CD4-positive, CD25-positive, alpha-beta regulatory T cell (primary cell): ENCODE data around the gene CCDC6. TPM values are rescaled to one million over a fixed set of nuclear protein-coding genes. Genes with fewer than 3 reads are reported as not detected.

ENCODE experiments used
- ATAC-seq, 2 donors: fragments of 150-1000 bp; cut with Tn5 transposase; one replicate each; pipeline ENCODE4 v1.10.0; 2021; ENCODE audit warnings: low read depth in 2 of 2, moderate number of reproducible peaks in 2 of 2, moderate library complexity in 1 of 2
- DNase-seq, 3 donors: peaks; one replicate each; pipeline versions ENCODE4 v3.0.0 to v3.0.0-alpha.2; 2012 to 2022; ENCODE audit warnings: mixed read lengths in 1 of 3
- H3K27ac ChIP-seq: one replicate; pipeline ENCODE4 v1.7.0; 2013; ENCODE audit warnings: mild to moderate bottlenecking, low read length; ENCODE audit not compliant: insufficient read depth, poor library complexity, severe bottlenecking
- H3K27me3 ChIP-seq: one replicate; pipeline ENCODE4 v1.7.0; 2013; ENCODE audit warnings: low read length; ENCODE audit not compliant: control insufficient read depth, insufficient read depth
- H3K36me3 ChIP-seq: one replicate; pipeline ENCODE4 v1.7.0; 2013; ENCODE audit warnings: mild to moderate bottlenecking, low read length, moderate library complexity; ENCODE audit not compliant: control insufficient read depth, insufficient read depth
- H3K4me1 ChIP-seq: 2 replicates; pipeline ENCODE4 v1.7.0; 2013; ENCODE audit warnings: mild to moderate bottlenecking, low read length; ENCODE audit not compliant: insufficient read depth, control insufficient read depth, poor library complexity, severe bottlenecking
- H3K4me3 ChIP-seq: one replicate; pipeline ENCODE4 v1.7.0; 2013; ENCODE audit warnings: low read depth, mild to moderate bottlenecking, low read length, moderate library complexity
- H3K9me3 ChIP-seq, 2 experiments: 1 replicate in 1 of 2; 2 replicates in 1 of 2; pipeline ENCODE4 v1.7.0; 2013; ENCODE audit warnings: low read length in 2 of 2, mild to moderate bottlenecking in 1 of 2, moderate library complexity in 1 of 2; ENCODE audit not compliant: control insufficient read depth in 2 of 2
- H3K27ac Mint-ChIP-seq, 3 donors: one replicate each; pipeline ENCODE4 v1.8.0; 2020 to 2022; ENCODE audit warnings: mild to moderate bottlenecking in 3 of 3, mixed read lengths in 3 of 3, moderate library complexity in 2 of 3
- H3K27me3 Mint-ChIP-seq: one replicate; pipeline ENCODE4 v1.8.0; 2022; ENCODE audit warnings: mild to moderate bottlenecking, mixed read lengths
- H3K36me3 Mint-ChIP-seq: one replicate; pipeline ENCODE4 v1.8.0; 2020; ENCODE audit warnings: mixed read lengths
- H3K4me1 Mint-ChIP-seq, 4 donors: one replicate each; pipeline ENCODE4 v1.8.0; 2020 to 2022; ENCODE audit warnings: mixed read lengths in 4 of 4, mild to moderate bottlenecking in 1 of 4
- H3K4me3 Mint-ChIP-seq, 4 donors: one replicate each; pipeline ENCODE4 v1.8.0; 2020 to 2022; ENCODE audit warnings: mild to moderate bottlenecking in 4 of 4, mixed read lengths in 4 of 4, moderate library complexity in 3 of 4
- H3K9me3 Mint-ChIP-seq, 7 donors: one replicate each; pipeline ENCODE4 v1.8.0; 2020 to 2022; ENCODE audit warnings: mixed read lengths in 7 of 7, mild to moderate bottlenecking in 3 of 7, moderate library complexity in 2 of 7
- polyA plus RNA-seq, 4 donors: library from polyadenylated mRNA; unstranded; fragments of 300-500 nt; fragmentation: Illumina TruSeq; gene quantifications; one replicate each; pipeline ENCODE4 v1.2.3, GENCODE V29; 2021
- total RNA-seq: library from RNA; stranded (reverse); gene quantifications from one replicate; pipeline ENCODE4 v1.2.3, GENCODE V29; 2022

CCDC6 gene
- total and polyA plus RNA-seq, 5 donors from 2014 or later, result 4.4 to 24.8 (median 5.0) TPM

DNA sequence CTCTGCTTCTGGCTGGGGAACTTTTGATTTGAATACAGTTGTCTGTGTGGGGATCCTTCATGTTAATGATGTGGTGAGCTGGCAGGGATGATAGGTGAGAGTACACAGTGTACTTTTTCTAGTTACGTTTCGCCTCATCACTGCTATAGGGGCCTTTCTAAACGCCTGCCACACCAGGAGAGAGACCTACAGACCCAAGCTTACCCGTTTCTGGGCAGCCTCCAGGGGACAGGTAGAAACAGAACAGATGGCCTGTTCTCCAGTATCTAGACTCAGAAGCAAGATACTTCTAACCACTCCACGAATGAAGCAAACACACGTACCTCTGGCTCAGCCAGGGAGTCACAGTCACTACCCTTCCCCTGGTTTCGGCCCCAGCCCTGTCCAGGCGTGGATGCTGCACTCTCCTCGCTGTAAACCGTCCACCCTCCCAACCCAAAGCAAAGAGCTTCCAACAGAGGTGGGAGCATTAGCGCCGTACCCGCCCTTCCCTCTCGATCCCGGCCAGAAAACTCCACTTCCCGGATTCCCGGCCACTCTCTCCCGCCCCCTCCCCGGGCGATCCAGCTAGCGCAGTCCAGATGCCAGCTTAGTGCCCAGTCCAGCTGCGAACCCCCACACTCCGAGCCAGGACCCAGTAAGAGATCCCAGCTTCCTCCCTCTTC is 1.2 kb downstream of the CCDC6 start:
- Mint-ChIP-seq H3K4me1 (peaks cover 53 to 72% (median 62%) of the 10 kb centered on the region in 4 donors), H3K27me3 (no peaks in the 10 kb centered on the region), H3K4me3 (peak overlapping the region; percentile 93 to 98 (median 96)), H3K9me3 (no peaks in the 10 kb centered on the region), H3K36me3 (peaks cover 1% of the 10 kb centered on the region), H3K27ac (peak overlapping the region; percentile 88 to 89 (median 89))
- Histone ChIP-seq H3K9me3 (no peaks in the 10 kb centered on the region), H3K4me1 (peaks cover 53% of the 10 kb centered on the region), H3K27ac (peak overlapping the region; percentile 83), H3K27me3 (no peaks in the 10 kb centered on the region), H3K36me3 (peaks cover 8% of the 10 kb centered on the region), H3K4me3 (peak overlapping the region; percentile 72)
- no peak for ATAC-seq
- peak in 2 of 3 donors; percentile 29 to 55 for DNase-seq

- H3K4me3 ChIP-seq, result peak overlapping the region; percentile 72
- peak in 1 of 3 donors; percentile 14 for DNase-seq
- ATAC-seq, result no peak
- H3K4me3 Mint-ChIP-seq, result peak overlapping the region; percentile 93 to 98 (median 96)
- H3K27me3 ChIP-seq, result no peaks in the 10 kb centered on the region
- peak overlapping the region; percentile 88 to 99 (median 89) for H3K27ac Mint-ChIP-seq
- peaks cover 55% of the 10 kb centered on the region for H3K4me1 ChIP-seq
- H3K4me1 Mint-ChIP-seq, result peaks cover 59 to 78% (median 68%) of the 10 kb centered on the region in 4 donors
- no peaks in the 10 kb centered on the region for H3K9me3 Mint-ChIP-seq
- peaks cover 7% of the 10 kb centered on the region for H3K36me3 Mint-ChIP-seq
- H3K9me3 ChIP-seq, result no peaks in the 10 kb centered on the region
- no peaks in the 10 kb centered on the region for H3K27me3 Mint-ChIP-seq
- H3K27ac ChIP-seq, result peak overlapping the region; percentile 7
- H3K36me3 ChIP-seq, result peaks cover 8% of the 10 kb centered on the region
These were observed 1.8 kb downstream of the CCDC6 start for GRCh38 chr10:59904426-59905065.

DNA sequence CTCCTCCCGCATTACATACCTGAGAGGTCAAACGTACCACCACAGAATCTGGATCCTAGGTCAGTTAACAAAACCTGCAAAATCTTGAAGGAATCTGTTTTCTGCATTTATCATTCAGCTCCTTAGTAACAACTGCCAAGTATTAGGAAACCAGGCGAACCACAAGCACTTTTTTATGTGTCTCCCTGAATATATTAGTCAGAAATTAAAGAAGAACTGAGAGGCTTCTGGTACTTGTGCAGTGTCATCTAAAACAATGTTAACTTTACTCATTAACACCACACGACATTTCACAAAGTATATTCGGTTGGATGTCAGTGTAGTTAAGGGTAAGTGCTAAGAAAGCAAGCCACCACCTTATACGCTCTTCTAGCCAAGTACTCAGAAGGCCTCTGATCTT is 2.5 kb downstream of the CCDC6 start:
- Histone ChIP-seq H3K27ac (no peak overlapping the region), H3K4me3 (peak overlapping the region; percentile 72), H3K4me1 (peaks cover 54% of the 10 kb centered on the region), H3K27me3 (no peaks in the 10 kb centered on the region), H3K36me3 (peaks cover 8% of the 10 kb centered on the region), H3K9me3 (no peaks in the 10 kb centered on the region)
- H3K9me3 Mint-ChIP-seq, result no peaks in the 10 kb centered on the region
- DNase-seq (no peak), ATAC-seq (no peak)
- H3K4me1 Mint-ChIP-seq, result peaks cover 58 to 83% (median 73%) of the 10 kb centered on the region in 4 donors
- H3K27me3 Mint-ChIP-seq, result no peaks in the 10 kb centered on the region
- peaks cover 7% of the 10 kb centered on the region for H3K36me3 Mint-ChIP-seq
- peak overlapping the region; percentile 93 to 98 (median 96) for H3K4me3 Mint-ChIP-seq
- peak overlapping the region in 1 of 3 donors; percentile 9 for H3K27ac Mint-ChIP-seq

GRCh38 chr10:59902016-59902415 is 4.3 kb downstream of the CCDC6 start:
- no peaks in the 10 kb centered on the region for H3K9me3 Mint-ChIP-seq
- no peak for ATAC-seq
- H3K4me3 Mint-ChIP-seq, result peak overlapping the region in 1 of 4 donors; percentile 11
- Histone ChIP-seq H3K9me3 (no peaks in the 10 kb centered on the region), H3K4me1 (peaks cover 36% of the 10 kb centered on the region), H3K4me3 (no peak overlapping the region), H3K36me3 (peaks cover 8% of the 10 kb centered on the region), H3K27ac (no peak overlapping the region), H3K27me3 (no peaks in the 10 kb centered on the region)
- peaks cover 7% of the 10 kb centered on the region for H3K36me3 Mint-ChIP-seq
- peaks cover 43 to 80% (median 70%) of the 10 kb centered on the region in 4 donors for H3K4me1 Mint-ChIP-seq
- peak overlapping the region; percentile 1 to 22 (median 6) for H3K27ac Mint-ChIP-seq
- no peak for DNase-seq
- H3K27me3 Mint-ChIP-seq, result no peaks in the 10 kb centered on the region

DNA sequence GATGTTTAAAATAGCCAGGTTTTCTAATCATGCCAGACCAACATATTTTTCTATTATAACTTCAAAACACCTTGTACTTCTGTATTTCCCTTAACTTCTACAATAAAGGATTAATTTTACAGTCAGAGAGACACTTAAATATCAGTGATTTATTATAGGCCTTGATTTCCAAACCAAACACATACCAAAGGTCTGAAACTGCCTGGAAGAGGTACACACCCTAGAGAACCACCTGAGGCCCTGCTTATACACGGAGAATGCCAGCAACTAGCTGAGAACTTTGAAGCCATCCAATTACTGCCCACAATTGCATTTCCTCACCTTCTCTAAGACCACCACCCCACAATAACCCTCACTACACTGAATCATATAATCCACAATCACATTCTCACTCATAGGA is 4.9 kb downstream of the CCDC6 start:
- peaks cover 8% of the 10 kb centered on the region for H3K36me3 ChIP-seq
- Mint-ChIP-seq H3K36me3 (peaks cover 7% of the 10 kb centered on the region), H3K27ac (peak overlapping the region in 2 of 3 donors; percentile 1 to 6), H3K9me3 (no peaks in the 10 kb centered on the region), H3K4me1 (peaks cover 41 to 82% (median 71%) of the 10 kb centered on the region in 4 donors), H3K27me3 (no peaks in the 10 kb centered on the region), H3K4me3 (peak overlapping the region in 2 of 4 donors; percentile 11 to 17)
- H3K4me1 ChIP-seq, result peaks cover 35% of the 10 kb centered on the region
- ATAC-seq (no peak), DNase-seq (no peak)
- H3K9me3 ChIP-seq, result no peaks in the 10 kb centered on the region
- no peak overlapping the region for H3K4me3 ChIP-seq
- no peak overlapping the region for H3K27ac ChIP-seq
- H3K27me3 ChIP-seq, result no peaks in the 10 kb centered on the region

GRCh38 chr10:59900048-59900727 is 6.2 kb downstream of the CCDC6 start:
- ATAC-seq, result no peak
- no peak overlapping the region for H3K4me3 ChIP-seq

GRCh38 chr10:59898125-59898835 is 8.1 kb downstream of the CCDC6 start:
- H3K4me3 Mint-ChIP-seq, result no peak overlapping the region
- Histone ChIP-seq H3K4me3 (no peak overlapping the region), H3K36me3 (peaks cover 8% of the 10 kb centered on the region), H3K27me3 (no peaks in the 10 kb centered on the region), H3K9me3 (no peaks in the 10 kb centered on the region), H3K27ac (no peak overlapping the region), H3K4me1 (peaks cover 19% of the 10 kb centered on the region)
- no peak for ATAC-seq
- no peaks in the 10 kb centered on the region for H3K9me3 Mint-ChIP-seq
- no peak for DNase-seq
- no peaks in the 10 kb centered on the region for H3K27me3 Mint-ChIP-seq
- peak overlapping the region in 1 of 3 donors; percentile 36 for H3K27ac Mint-ChIP-seq
- H3K36me3 Mint-ChIP-seq, result peaks cover 7% of the 10 kb centered on the region
- peaks cover 23 to 88% (median 69%) of the 10 kb centered on the region in 4 donors for H3K4me1 Mint-ChIP-seq

More at GRCh38 chr10:59900048-59900727, 6.2 kb downstream of the CCDC6 start:
- H3K27ac Mint-ChIP-seq, result peak overlapping the region; percentile 36 to 47 (median 39)
- H3K4me1 Mint-ChIP-seq, result peaks cover 41 to 90% (median 75%) of the 10 kb centered on the region in 4 donors
- no peaks in the 10 kb centered on the region for H3K9me3 ChIP-seq
- no peaks in the 10 kb centered on the region for H3K9me3 Mint-ChIP-seq
- peak overlapping the region in 2 of 4 donors; percentile 12 to 56 for H3K4me3 Mint-ChIP-seq
- H3K36me3 Mint-ChIP-seq, result peaks cover 7% of the 10 kb centered on the region
- DNase-seq, result no peak
- H3K27ac ChIP-seq, result no peak overlapping the region
- no peaks in the 10 kb centered on the region for H3K27me3 ChIP-seq
- H3K27me3 Mint-ChIP-seq, result no peaks in the 10 kb centered on the region
- peaks cover 28% of the 10 kb centered on the region for H3K4me1 ChIP-seq
- peaks cover 8% of the 10 kb centered on the region for H3K36me3 ChIP-seq
